GM12878 (cell line): ENCODE data around the gene SLC6A2.

Source experiments
- EZH2 ChIP-seq: IDR thresholded peaks from 2 replicates; pipeline ENCODE4 v1.6.1; 2012; ENCODE audit warnings: low read depth, mild to moderate bottlenecking, control low read depth, inconsistent platforms, low read length, borderline replicate concordance; ENCODE audit not compliant: control insufficient read depth
- FOXM1 ChIP-seq: IDR thresholded peaks from 2 replicates; pipeline ENCODE4 v1.6.1; 2012; ENCODE audit warnings: low read depth, mild to moderate bottlenecking, inconsistent platforms, low read length, moderate library complexity
- GABPA ChIP-seq: IDR thresholded peaks from 2 replicates; pipeline ENCODE4 v1.6.1; 2014; ENCODE audit warnings: antibody characterized with exemption, low read depth, mild to moderate bottlenecking, inconsistent platforms
- HDGF ChIP-seq: fragments of 450-650 bp; IDR thresholded peaks from 2 replicates; pipeline ENCODE4 v1.6.1; 2016; ENCODE audit warnings: antibody characterized with exemption
- PBX3 ChIP-seq: IDR thresholded peaks from 2 replicates; pipeline ENCODE4 v1.6.1; 2011; ENCODE audit warnings: mild to moderate bottlenecking, low read depth, low read length, moderate library complexity; ENCODE audit not compliant: insufficient replicate concordance
- POLR2AphosphoS5 ChIP-seq: IDR thresholded peaks from 2 replicates; pipeline ENCODE4 v1.6.1; 2011; ENCODE audit warnings: mild to moderate bottlenecking, low read length, inconsistent platforms
- RAD21 ChIP-seq: IDR thresholded peaks from 2 replicates; pipeline ENCODE4 v1.6.1; 2011; ENCODE audit warnings: mild to moderate bottlenecking, low read depth, low read length, moderate library complexity; ENCODE audit not compliant: insufficient read depth
- RCOR1 ChIP-seq: conservative IDR thresholded peaks from 2 replicates; pipeline ENCODE4 v1.6.1; 2012; ENCODE audit warnings: low read depth, low read length, improper control_type of control experiment
- SIN3A ChIP-seq: IDR thresholded peaks from 2 replicates; pipeline ENCODE4 v1.6.1; 2012; ENCODE audit warnings: low read depth, low read length, improper control_type of control experiment
- TARDBP ChIP-seq: IDR thresholded peaks from 2 replicates; pipeline ENCODE4 v1.6.1; 2016; ENCODE audit warnings: borderline replicate concordance
- ZBTB4 ChIP-seq: fragments of 450-650 bp; formaldehyde crosslinking; IDR thresholded peaks from 2 replicates; pipeline ENCODE4 v1.4.0; 2022; ENCODE audit warnings: mild to moderate bottlenecking, moderate library complexity

- TF ChIP-seq EZH2 (no peak), POLR2AphosphoS5 (no peak), HDGF (no peak), ZBTB4 (no peak), TARDBP (no peak), GABPA (no peak), RAD21 (no peak), FOXM1 (no peak), RCOR1 (no peak), PBX3 (no peak), SIN3A (no peak)
Observed at GRCh38 chr16:55664786-55665407, 9.1 kb downstream of the SLC6A2 start.
